Activated CD8-positive, alpha-beta T cell treated with anti-CD3 and anti-CD28 coated beads for 36 hours (primary cell): Measurements from ENCODE around the gene ATRNL1. TPM values are rescaled to one million over a fixed set of nuclear protein-coding genes. Genes with fewer than 3 reads are reported as not detected.

Source experiments
- ATAC-seq: fragments of 200-7000 bp; cut with Tn5 transposase; one replicate; pipeline ENCODE4 v1.10.0; 2021; ENCODE audit warnings: mild to moderate bottlenecking, moderate library complexity
- CTCF ChIA-PET: fragments of 350-600 bp; sonication (Branson Sonifier 250); formaldehyde crosslinking; loops from one replicate; lab custom pipeline; 2021; ENCODE audit warnings: antibody characterized with exemption; lab: Charles Lee
- POLR2A ChIA-PET: fragments of 350-600 bp; sonication (Branson Sonifier 250); formaldehyde crosslinking; loops from one replicate; lab custom pipeline; 2021; ENCODE audit warnings: antibody characterized with exemption; lab: Charles Lee
- DNase-seq: peaks from one replicate; pipeline ENCODE4 v3.0.0-alpha.2; 2020
- H3K27ac Mint-ChIP-seq: one replicate; pipeline ENCODE4 v1.8.0; 2021; ENCODE audit warnings: mild to moderate bottlenecking, mixed read lengths
- H3K27me3 Mint-ChIP-seq: one replicate; pipeline ENCODE4 v1.8.0; 2021; ENCODE audit warnings: mixed read lengths
- H3K36me3 Mint-ChIP-seq: one replicate; pipeline ENCODE4 v1.8.0; 2021; ENCODE audit warnings: low read depth, mixed read lengths
- H3K4me1 Mint-ChIP-seq: one replicate; pipeline ENCODE4 v1.8.0; 2021; ENCODE audit warnings: low read depth, mixed read lengths
- H3K4me3 Mint-ChIP-seq: one replicate; pipeline ENCODE4 v1.8.0; 2021; ENCODE audit warnings: mild to moderate bottlenecking, moderate library complexity, mixed read lengths
- H3K9me3 Mint-ChIP-seq: one replicate; pipeline ENCODE4 v1.8.0; 2021; ENCODE audit warnings: mixed read lengths
- CTCF ChIP-seq: fragments of 200-600 bp; IDR thresholded peaks from one replicate; pipeline ENCODE4 v1.8.0; 2022; ENCODE audit warnings: antibody characterized with exemption, mild to moderate bottlenecking
- intact Hi-C: fragments of 100-400 bp; cut with micrococcal nuclease; formaldehyde crosslinking; loops from one replicate; pipeline ENCODE4 v1.10.0; 2022
- total RNA-seq, 2 experiments: library from RNA; stranded (reverse); gene quantifications; one replicate each; pipeline ENCODE4 v1.2.3, GENCODE V29; 2021

ATRNL1 gene
- total RNA-seq, 2 experiments from 2014 or later = not detected

GRCh38 chr10:115936926-115937767 lies 844.0 kb downstream of the ATRNL1 start:
- DNase-seq = no peak
- no peak for TF ChIP-seq CTCF
- no peak for ATAC-seq
- H3K36me3 Mint-ChIP-seq = no peaks in the 10 kb centered on the region
- POLR2A ChIA-PET = no interaction called here
- no peaks in the 10 kb centered on the region for H3K27me3 Mint-ChIP-seq
- no peak overlapping the region for H3K4me3 Mint-ChIP-seq
- no peak overlapping the region for H3K27ac Mint-ChIP-seq
- H3K4me1 Mint-ChIP-seq = no peaks in the 10 kb centered on the region
- intact Hi-C loops = no loop called here
- CTCF ChIA-PET = no interaction called here
- H3K9me3 Mint-ChIP-seq = peaks cover 8% of the 10 kb centered on the region

GRCh38 chr10:115937768-115938056 lies 844.5 kb downstream of the ATRNL1 start:
- H3K36me3 Mint-ChIP-seq = no peaks in the 10 kb centered on the region
- ChIA-PET POLR2A (no interaction called here), CTCF (no interaction called here)
- H3K27ac Mint-ChIP-seq = no peak overlapping the region
- H3K9me3 Mint-ChIP-seq = peaks cover 8% of the 10 kb centered on the region
- H3K27me3 Mint-ChIP-seq = no peaks in the 10 kb centered on the region
- H3K4me1 Mint-ChIP-seq = no peaks in the 10 kb centered on the region
- DNase-seq (no peak), ATAC-seq (no peak)
- intact Hi-C loops = no loop called here
- no peak for TF ChIP-seq CTCF
- no peak overlapping the region for H3K4me3 Mint-ChIP-seq

DNA sequence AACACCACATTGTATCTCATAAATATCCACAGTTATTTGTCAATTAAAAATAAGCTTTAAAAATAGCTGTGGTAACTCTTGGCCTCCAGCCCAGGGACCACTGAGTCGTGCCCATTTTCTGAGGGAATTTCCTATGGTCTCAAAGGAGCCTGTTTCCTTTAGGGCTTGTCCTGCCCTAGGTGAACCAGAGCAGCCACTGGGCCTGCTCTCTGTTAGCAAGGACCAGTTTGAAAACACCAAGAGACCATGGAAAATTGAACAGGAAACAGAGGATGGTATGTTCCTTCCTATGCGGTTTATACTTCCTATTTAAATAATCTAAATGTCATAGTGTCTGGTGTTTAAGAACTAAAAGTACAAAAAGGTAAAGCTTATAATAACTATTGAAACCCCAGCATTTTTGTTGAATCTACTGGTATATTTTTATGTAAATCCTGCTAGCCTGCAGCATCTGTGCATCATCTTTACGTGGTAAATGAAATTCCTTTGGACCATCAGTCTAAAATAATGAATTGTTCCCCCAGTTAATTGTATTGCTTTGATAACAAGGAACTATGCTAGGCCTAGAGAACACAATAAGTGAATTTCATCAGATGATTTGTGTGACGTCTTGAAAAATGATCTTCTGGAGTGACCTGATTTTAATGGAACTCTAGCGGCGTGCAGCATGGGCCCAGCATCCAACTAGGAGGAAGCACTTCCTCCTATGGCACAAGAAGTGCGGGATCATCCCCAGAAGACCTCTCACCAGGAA lies 846.1 kb downstream of the ATRNL1 start:
- peaks cover 8% of the 10 kb centered on the region for H3K9me3 Mint-ChIP-seq
- intact Hi-C loops = no loop called here
- no peaks in the 10 kb centered on the region for H3K36me3 Mint-ChIP-seq
- no peak for ATAC-seq
- no peak for DNase-seq
- POLR2A ChIA-PET = no interaction called here
- no peaks in the 10 kb centered on the region for H3K4me1 Mint-ChIP-seq
- CTCF ChIA-PET = interaction anchor here (0.6 kb wide), 1 partner anchor 139 kb away, joined by 4 read pairs; no protein-coding TSS in a partner anchor
- no peak for TF ChIP-seq CTCF
- H3K27me3 Mint-ChIP-seq = no peaks in the 10 kb centered on the region
- H3K27ac Mint-ChIP-seq = no peak overlapping the region
- H3K4me3 Mint-ChIP-seq = no peak overlapping the region

GRCh38 chr10:115941361-115941771 lies 848.2 kb downstream of the ATRNL1 start:
- Mint-ChIP-seq H3K27ac (no peak overlapping the region), H3K27me3 (no peaks in the 10 kb centered on the region), H3K9me3 (peaks cover 8% of the 10 kb centered on the region), H3K4me1 (no peaks in the 10 kb centered on the region), H3K36me3 (no peaks in the 10 kb centered on the region), H3K4me3 (no peak overlapping the region)
- POLR2A ChIA-PET = no interaction called here
- DNase-seq (no peak), ATAC-seq (no peak)
- intact Hi-C loops = no loop called here
- TF ChIP-seq CTCF = no peak
- CTCF ChIA-PET = interaction anchor here (0.7 kb wide), 1 partner anchor 494 kb away, joined by 5 read pairs; no protein-coding TSS in a partner anchor

- Mint-ChIP-seq H3K9me3 (peaks cover 8% of the 10 kb centered on the region), H3K27ac (no peak overlapping the region), H3K27me3 (no peaks in the 10 kb centered on the region), H3K4me1 (no peaks in the 10 kb centered on the region), H3K36me3 (no peaks in the 10 kb centered on the region), H3K4me3 (no peak overlapping the region)
- no peak for ATAC-seq
- CTCF ChIA-PET = no interaction called here
- intact Hi-C loops = no loop called here
- POLR2A ChIA-PET = no interaction called here
- DNase-seq = no peak
- no peak for TF ChIP-seq CTCF
Observed at GRCh38 chr10:115942101-115942500, 848.9 kb downstream of the ATRNL1 start.
